Heart left ventricle (tissue), 16 donors: ENCODE data around the gene TTC21B. TPM values are rescaled to one million over a fixed set of nuclear protein-coding genes. Genes with fewer than 3 reads are reported as not detected.
A peak's percentile ranks its signal among the peaks of the same experiment; 100 is the strongest.

ENCODE experiments used
- ATAC-seq, 4 donors: fragments of 200-7000 bp; cut with Tn5 transposase; one replicate each; pipeline ENCODE4 v1.9.1; 2020 to 2022; ENCODE audit warnings: moderate library complexity in 4 of 4, mild to moderate bottlenecking in 3 of 4, moderate number of reproducible peaks in 1 of 4
- DNase-seq, 5 donors: peaks; one replicate each; pipeline ENCODE4 v3.0.0-alpha.2; 2020
- H3K27ac ChIP-seq, 12 donors: fragments of 200-600 bp; sonication (generic) in 4 of 12; one replicate each; pipeline versions ENCODE4 v1.5.0 to v1.8.0; 2016 to 2022; ENCODE audit warnings: mild to moderate bottlenecking in 2 of 12
- H3K27me3 ChIP-seq, 9 donors: fragments of 200-600 bp; sonication (generic) in 2 of 9; one replicate each; pipeline versions ENCODE4 v1.5.1 to v1.8.0; 2016 to 2022; ENCODE audit warnings: mild to moderate bottlenecking in 3 of 9
- H3K36me3 ChIP-seq, 9 donors: fragments of 200-600 bp; sonication (generic) in 2 of 9; one replicate each; pipeline versions ENCODE4 v1.5.0 to v1.8.0; 2018 to 2022; ENCODE audit warnings: mild to moderate bottlenecking in 2 of 9
- H3K4me1 ChIP-seq, 12 donors: fragments of 200-600 bp; sonication (generic) in 4 of 12; one replicate each; pipeline versions ENCODE4 v1.5.0 to v1.8.0; 2016 to 2022; ENCODE audit warnings: mild to moderate bottlenecking in 3 of 12
- H3K4me3 ChIP-seq, 12 donors: fragments of 200-600 bp; sonication (generic) in 4 of 12; one replicate each; pipeline versions ENCODE4 v1.5.0 to v1.8.0; 2017 to 2022; ENCODE audit warnings: mild to moderate bottlenecking in 9 of 12, moderate library complexity in 4 of 12
- H3K9me3 ChIP-seq, 12 donors: fragments of 200-600 bp; sonication (generic) in 4 of 12; one replicate each; pipeline versions ENCODE4 v1.5.0 to v1.8.0; 2016 to 2022; ENCODE audit warnings: mild to moderate bottlenecking in 1 of 12
- CTCF ChIP-seq, 12 donors: fragments of 200-600 bp; sonication (generic) in 4 of 12; IDR thresholded peaks; one replicate each; pipeline versions ENCODE4 v1.5.0 to v1.8.0; 2018 to 2022; ENCODE audit warnings: antibody characterized with exemption in 12 of 12, mild to moderate bottlenecking in 5 of 12
- POLR2A ChIP-seq, 2 donors: fragments of 450-650 bp; IDR thresholded peaks; one replicate each; pipeline ENCODE4 v1.6.1; 2017; ENCODE audit warnings: antibody characterized with exemption in 2 of 2, mild to moderate bottlenecking in 2 of 2, moderate library complexity in 2 of 2
- WGBS, 4 donors: extraction: QIAGEN DNeasy Blood & Tissue Kit in 2 of 4; methylation state at CpG; one replicate each; pipeline versions ENCODE4 v1.1.5 to v1.1.7; 2013 to 2018; 5-methylcytosine and 5-hydroxymethylcytosine counted together
- intact Hi-C, 10 donors: fragments of 100-400 bp; cut with DNase I; formaldehyde crosslinking; loops; one replicate each; pipeline versions ENCODE4 v1.11.1 to v1.14.2; 2022
- polyA plus RNA-seq, 2 donors: library from polyadenylated mRNA; stranded (reverse); fragments of 200-250 nt; gene quantifications; one replicate each; pipeline ENCODE4 v1.2.3, GENCODE V29; 2013
- total RNA-seq, 9 donors: library from RNA; depleted of rRNA in 2 of 9; stranded (reverse); fragments of >200 nt in 2 of 9; fragmentation: NEBNext Ultra II Directional in 3 of 9; extraction: Animal tissue kit (Norgen Biotek cat#: 25700) in 3 of 9; gene quantifications; one replicate each; pipeline versions ENCODE4 v1.1.0 to v1.2.4, GENCODE V29; 2016 to 2023
- donor health status: ischemic (EF 13 %, LVEDD 7.1; RV severe dilation, severe dysfunction).
- donor health status: healthy with polysubstance abuse.
- donor health status: DM: no; HTN: yes; CAD: no.
- donor health status: DM: no; HTN: no; CAD: no.
- donor health status: ischemic (EF 25% LVEDD 6.9; RV normal size, moderate dysfunction).
- donor health status: ischemic (EF 25% LVEDD 5.7; RV mildly dilated, moderate dysfunction).
- donor health status: healthy.
- donor health status: DM: yes; HTN: yes; CAD: no.
- donor health status: ischemic (EF 35%, LVEDD 5.7; RV mildly dilated, moderate dysfunction).
- donor health status: nonischemic (EF 11% LVEDD 7.7; RV severe dilation, severe dysfunction).
- donor health status: DM: yes; HTN: yes; CAD: no.
- donor health status: PGD.
- donor health status: ischemic (EF 29% LVEDD 5.4; RV normal size, mild dysfunction).
- donor health status: nonischemic (EF 23%, LVEDD 6.1; RV moderate dilation, normal function).

The TTC21B gene
- total and polyA plus RNA-seq, 11 donors = 3.7 to 16.1 (median 12.0) TPM

- peaks cover 0 to 18% (median 6%) of the 10 kb centered on the region in 12 donors for H3K4me1 ChIP-seq
- TF ChIP-seq CTCF (IDR thresholded peaks at IDR 0.05) (no peak), POLR2A (IDR thresholded peaks at IDR 0.05) (no peak)
- WGBS, 4 donors = 94 to 97% (median 95%) methylated on average over 5 of the region's 5 CpGs
- H3K9me3 ChIP-seq = no peaks in the 10 kb centered on the region
- peaks cover 0 to 83% (median 36%) of the 10 kb centered on the region in 9 donors for H3K36me3 ChIP-seq
- intact Hi-C loops = no loop called here
- peak overlapping the region in 1 of 12 donors; percentile 27 for H3K27ac ChIP-seq
- H3K27me3 ChIP-seq = no peaks in the 10 kb centered on the region
- DNase-seq (no peak), ATAC-seq (no peak)
- H3K4me3 ChIP-seq = no peak overlapping the region
Observed at GRCh38 chr2:165903406-165903805, 50.2 kb downstream of the TTC21B start.

GRCh38 chr2:165902934-165903333 lies 50.6 kb downstream of the TTC21B start:
- Histone ChIP-seq H3K27me3 (no peaks in the 10 kb centered on the region), H3K4me3 (peak overlapping the region in 3 of 12 donors; percentile 3 to 27 (median 17)), H3K27ac (peak overlapping the region in 4 of 12 donors; percentile 2 to 27 (median 13)), H3K4me1 (peaks cover 0 to 23% (median 6%) of the 10 kb centered on the region in 12 donors), H3K36me3 (peaks cover 0 to 83% (median 40%) of the 10 kb centered on the region in 9 donors), H3K9me3 (no peaks in the 10 kb centered on the region)
- intact Hi-C loops = no loop called here
- TF ChIP-seq POLR2A (IDR thresholded peaks at IDR 0.05) = no peak
- peak in 3 of 12 donors; percentile 15 to 24 (median 18) for TF ChIP-seq CTCF (IDR thresholded peaks at IDR 0.05)
- no peak for DNase-seq
- peak in 2 of 4 donors; percentile 22 to 67 for ATAC-seq

DNA sequence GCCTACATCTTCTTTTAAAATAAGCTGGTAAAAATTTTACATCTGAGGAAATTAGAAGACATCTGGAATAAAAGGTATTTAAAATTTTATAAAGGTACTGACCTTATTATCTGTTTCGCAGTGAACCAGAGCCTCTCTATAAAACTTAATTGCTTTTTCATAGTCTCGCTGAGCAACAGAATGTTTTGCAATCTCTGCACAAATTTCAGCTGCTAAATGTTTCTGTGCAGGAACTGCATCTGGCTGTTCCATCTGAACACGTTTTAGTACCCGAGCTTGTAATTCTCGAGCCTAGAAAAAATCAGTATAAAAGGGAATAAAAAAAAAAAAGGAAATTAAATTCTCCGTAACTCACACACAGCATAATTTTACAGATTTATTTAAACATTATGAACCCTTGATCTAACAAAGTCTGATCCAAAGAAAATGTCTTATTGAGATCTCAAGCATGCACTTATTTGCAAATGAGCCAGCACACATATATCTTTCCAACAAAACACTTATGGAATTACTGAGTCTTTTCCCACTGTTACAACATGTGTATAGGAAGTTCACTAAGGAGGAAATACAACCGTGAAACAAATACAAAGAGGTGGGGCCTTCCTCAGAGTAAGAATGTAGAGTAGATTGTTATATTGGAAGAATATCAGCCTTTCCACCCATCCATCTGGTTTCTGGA lies 51.8 kb downstream of the TTC21B start:
- no peak for TF ChIP-seq POLR2A (IDR thresholded peaks at IDR 0.05)
- no peak for TF ChIP-seq CTCF (IDR thresholded peaks at IDR 0.05)
- 85 to 87% (median 86%) methylated on average over 7 of the region's 7 CpGs for WGBS, 4 donors
- H3K27ac ChIP-seq = no peak overlapping the region
- intact Hi-C loops = no loop called here
- DNase-seq = no peak
- no peaks in the 10 kb centered on the region for H3K9me3 ChIP-seq
- no peaks in the 10 kb centered on the region for H3K27me3 ChIP-seq
- H3K36me3 ChIP-seq = peaks cover 1 to 83% (median 47%) of the 10 kb centered on the region in 9 donors
- ATAC-seq = no peak
- peaks cover 0 to 25% (median 6%) of the 10 kb centered on the region in 12 donors for H3K4me1 ChIP-seq
- no peak overlapping the region for H3K4me3 ChIP-seq

GRCh38 chr2:165899311-165899710 lies 54.3 kb downstream of the TTC21B start:
- Histone ChIP-seq H3K36me3 (peaks cover 3 to 85% (median 66%) of the 10 kb centered on the region in 9 donors), H3K27ac (no peak overlapping the region), H3K27me3 (no peaks in the 10 kb centered on the region), H3K4me1 (peaks cover 0 to 25% (median 6%) of the 10 kb centered on the region in 12 donors), H3K9me3 (no peaks in the 10 kb centered on the region), H3K4me3 (no peak overlapping the region)
- WGBS, 4 donors = 85 to 91% (median 89%) methylated on average over 2 of the region's 2 CpGs
- intact Hi-C loops = no loop called here
- DNase-seq (no peak), ATAC-seq (no peak)
- TF ChIP-seq POLR2A (IDR thresholded peaks at IDR 0.05) = no peak
- TF ChIP-seq CTCF (IDR thresholded peaks at IDR 0.05) = no peak
